ENCODE measurements around the gene ARHGAP40. TPM values are rescaled to one million over a fixed set of nuclear protein-coding genes. Genes with fewer than 3 reads are reported as not detected.

Gene ARHGAP40
- total RNA-seq (2021; fragmentation: NEBNext Ultra II Directional; extraction: Animal tissue kit (Norgen Biotek cat#: 25700)) = 0.74 and 0.86 TPM in 2 replicates
- 0.69 and 1.4 TPM in 2 replicates for polyA plus RNA-seq (2011; rRNA removed)
- polyA plus RNA-seq (2011; cell fraction: cytosol; rRNA removed) = 0.94 TPM
- 2.7 TPM for polyA plus RNA-seq (2011; cell fraction: nucleus; rRNA removed)
- polyA plus RNA-seq (2012, experiment 1 of 2) = 1.0 to 1.5 TPM (median 1.2 TPM) in 4 replicates
- polyA plus RNA-seq (2012, experiment 2 of 2) = 0.77 TPM
- polyA plus RNA-seq (2013, experiment 1 of 2) = 0.45 TPM
- polyA plus RNA-seq (2013, experiment 2 of 2) = 0.42 TPM
- polyA minus RNA-seq (2011; rRNA and poly(A)+ RNA removed) = 0.44 and 0.71 TPM in 2 replicates
- not detected for polyA minus RNA-seq (2011; cell fraction: cytosol; rRNA and poly(A)+ RNA removed)
- 0.40 TPM for polyA minus RNA-seq (2011; cell fraction: nucleus; rRNA and poly(A)+ RNA removed)
- long read RNA-seq, experiment 1, partial matches to known transcripts = 0 of 1 reads
- long read RNA-seq, experiment 1, other reads (novel, unspliced or antisense) = 1 of 1 reads
- long read RNA-seq, experiment 2 = 0 reads

DNA sequence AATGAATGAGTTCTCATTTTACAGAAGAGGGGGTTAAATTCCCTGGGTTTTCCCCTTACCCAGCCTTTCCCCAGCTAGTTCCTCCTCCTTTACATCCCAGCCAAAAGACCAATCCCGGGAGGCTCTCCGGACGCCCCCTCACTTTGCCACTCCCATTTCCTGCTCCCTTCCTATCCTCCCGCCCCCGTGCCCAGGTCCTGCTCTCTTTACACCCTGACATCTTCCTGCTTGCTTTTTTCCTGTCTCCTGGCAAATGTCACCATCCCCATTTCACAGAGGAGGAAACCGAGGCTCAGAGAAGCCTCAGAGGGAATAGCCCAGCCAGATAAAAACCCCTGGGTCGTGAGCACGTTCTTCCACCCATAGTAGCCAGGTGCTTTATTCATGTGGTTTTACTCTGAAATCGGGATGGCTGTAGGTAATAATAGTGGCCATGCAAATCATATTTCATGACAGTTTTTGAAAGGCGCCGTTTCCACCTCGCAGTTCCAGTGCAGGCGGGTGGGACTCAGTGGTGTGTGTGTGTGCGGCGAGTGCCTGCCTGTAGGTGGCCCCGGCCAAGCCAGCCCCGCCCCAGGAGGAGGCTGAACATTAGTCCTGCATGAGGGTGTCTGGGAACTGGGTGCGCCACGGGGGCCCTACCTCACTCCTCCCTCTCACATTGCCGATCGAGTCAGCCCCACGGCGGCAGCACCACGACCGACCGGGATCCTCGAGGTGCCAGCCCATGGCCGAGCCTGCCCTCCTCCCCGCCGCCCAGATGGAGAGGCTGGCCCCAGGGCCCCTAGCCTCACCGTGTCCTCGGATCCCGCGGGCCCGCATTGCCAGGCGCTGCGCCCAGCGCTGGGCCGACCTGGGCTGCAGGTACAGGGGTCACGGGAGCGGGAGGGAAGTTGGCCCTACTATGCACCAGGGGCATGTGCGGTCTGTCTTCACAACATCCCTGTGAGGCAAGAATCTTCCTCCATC lies at the start of gene ARHGAP40:
Gene ARHGAP40, plus strand, starts transcription at position 594 of the 969 bp plus-strand sequence.
- no peaks in the 10 kb centered on the region for H3K79me2 ChIP-seq (ENCODE audit: control insufficient read depth in 1 of 2, insufficient read depth in 2 of 2, low read length in 2 of 2)
- H3K23ac ChIP-seq (ENCODE audit: insufficient read length) = no peak within 1 kb of the TSS
- H3K4me2 ChIP-seq (ENCODE audit: insufficient read depth in 1 of 2, low read depth in 2 of 2, low read length in 2 of 2) = peak within 1 kb of the TSS; percentile 64 to 76
- H4K91ac ChIP-seq (replicated peaks; ENCODE audit: insufficient read length, low read length) = peak within 1 kb of the TSS; percentile 46
- no peak within 1 kb of the TSS for H2BK15ac ChIP-seq (ENCODE audit: low read length)
- CTCF ChIA-PET (ENCODE audit: partially characterized antibody) = interaction anchor here (1.3 kb wide), 1 partner anchor 14 kb away, joined by 3 read pairs; no protein-coding TSS in a partner anchor
- H3K9ac ChIP-seq (replicated peaks in 1 of 4; ENCODE audit: extremely low read depth in 1 of 4, low read depth in 3 of 4, low read length in 3 of 4) = no peak within 1 kb of the TSS
- H3K36me3 ChIP-seq (ENCODE audit: control insufficient read depth in 2 of 4, insufficient read depth in 4 of 4, low read length in 3 of 4) = no peaks in the 10 kb centered on the region
- no peaks in the 10 kb centered on the region for H3K79me1 ChIP-seq (ENCODE audit: low read depth, low read length)
- H4K20me1 ChIP-seq (replicated peaks in 1 of 2; ENCODE audit: control insufficient read depth in 1 of 2, insufficient read depth in 2 of 2, low read length in 2 of 2) = no peaks in the 10 kb centered on the region
- H2AK5ac ChIP-seq (ENCODE audit: low read depth, low read length) = no peak within 1 kb of the TSS
- H3K9me3 ChIP-seq (ENCODE audit: insufficient read depth in 2 of 2, low read depth in 1 of 2, low read length in 1 of 2) = no peaks in the 10 kb centered on the region
- H3K18ac ChIP-seq (ENCODE audit: extremely low read depth, low read length) = no peak within 1 kb of the TSS
- H3K23me2 ChIP-seq (ENCODE audit: low read depth, low read length) = peaks cover 8% of the 10 kb centered on the region; the same call in 1 of the 2 replicates
- H3K4me1 ChIP-seq (replicated peaks in 1 of 4; ENCODE audit: control insufficient read depth in 3 of 4, insufficient read depth in 4 of 4, low read length in 3 of 4) = peaks cover 0 to 16% (median 12%) of the 10 kb centered on the region in 4 experiments; a peak in 6 of 7 replicates
- peak within 1 kb of the TSS; percentile 5 for H4K5ac ChIP-seq (ENCODE audit: insufficient read length, low read depth, low read length)
- no peak within 1 kb of the TSS for H2BK12ac ChIP-seq (ENCODE audit: low read depth, low read length)
- H3K27me3 ChIP-seq (replicated peaks in 1 of 4; ENCODE audit: control insufficient read depth in 3 of 4, extremely low read depth in 1 of 4, insufficient read depth in 3 of 4, low read length in 3 of 4) = peaks cover 0 to 9% (median 4%) of the 10 kb centered on the region in 4 experiments; a peak in 4 of 7 replicates
- H2BK5ac ChIP-seq (ENCODE audit: low read depth, low read length) = no peak within 1 kb of the TSS; the same call in 1 of the 2 replicates
- peak within 1 kb of the TSS; percentile 74 for H3K4ac ChIP-seq (replicated peaks; ENCODE audit: insufficient read length, low read depth, low read length)
- H3K27ac ChIP-seq (ENCODE audit: low read depth, low read length) = no peak within 1 kb of the TSS; the same call in 1 of the 2 replicates
- POLR2A ChIA-PET (ENCODE audit: partially characterized antibody) = no interaction called here
- FAIRE-seq (no peak), DNase-seq (ENCODE audit: low read depth in 1 of 2, low spot score in 2 of 2) (peak in 1 of 2 experiments; percentile 72)
- H2BK120ac ChIP-seq (replicated peaks; ENCODE audit: low read depth, low read length) = peak within 1 kb of the TSS; percentile 30
- H3K56ac ChIP-seq (replicated peaks; ENCODE audit: insufficient read length, low read depth, low read length) = no peak within 1 kb of the TSS
- peak within 1 kb of the TSS; percentile 51; the same call in 1 of the 2 replicates for H2AFZ ChIP-seq (ENCODE audit: low read length)
- H3K4me3 ChIP-seq (ENCODE audit: extremely low read depth in 1 of 4, insufficient read depth in 2 of 4, low read depth in 3 of 4, low read length in 4 of 4) = peak within 1 kb of the TSS; percentile 9 to 56 (median 30); a peak in 7 of 8 replicates
- H4K8ac ChIP-seq (ENCODE audit: extremely low read depth, insufficient read depth, low read length) = no peak within 1 kb of the TSS
- H3K14ac ChIP-seq (ENCODE audit: insufficient read length) = no peak within 1 kb of the TSS
- no peak within 1 kb of the TSS; the same call in 1 of the 2 replicates for H2BK20ac ChIP-seq (ENCODE audit: low read length)
- 12% methylated on average over 41 of the region's 42 CpGs; no CpG with 5 or more reads in 1 of the 2 experiments for WGBS, 2 experiments (ENCODE audit: extremely low coverage in 1 of 2, insufficient coverage in 1 of 2, insufficient read length in 1 of 2, insufficient replicate concordance in 2 of 2, low coverage in 1 of 2, low lambda C conversion rate in 2 of 2, missing lambda C conversion rate in 1 of 2)
- peak in 1 of 2 experiments; percentile 89; a peak in 1 of 4 replicates for TF ChIP-seq HDAC2 (IDR thresholded peaks at IDR 0.05; ENCODE audit: borderline replicate concordance in 1 of 2, low read depth in 2 of 2, low read length in 2 of 2)
- peak; percentile 96 for TF ChIP-seq KDM1A (IDR thresholded peaks at IDR 0.05; ENCODE audit: borderline replicate concordance, low read length)
- TF ChIP-seq RBBP5 (IDR thresholded peaks at IDR 0.05; ENCODE audit: borderline replicate concordance, low read depth, low read length) = 0 out of 2 replicates have a peak, but pooled peaks have one; percentile 2
- TF ChIP-seq RAD21 (IDR thresholded peaks at IDR 0.05 in 1 of 2, conservative IDR thresholded peaks at IDR 0.05 in 1 of 2; ENCODE audit: low read depth in 2 of 2, low read length in 2 of 2) = no peak
- no peak for TF ChIP-seq POU5F1 (IDR thresholded peaks at IDR 0.05; ENCODE audit: low read depth, low read length)

All from H1 (cell line).